Adrenal gland (tissue), 12 donors: ENCODE measurements around the gene PSMG1. TPM values are rescaled to one million over a fixed set of nuclear protein-coding genes. Genes with fewer than 3 reads are reported as not detected.
"Not testable (repeated sequence)": the region's sequence is repeated elsewhere in the genome, so short reads cannot be mapped to it uniquely, and the experiment has no call there.

ENCODE experiments used
- DNase-seq, 7 donors: peaks; one replicate each; pipeline ENCODE4 v3.0.0-alpha.2; 2019 to 2020
- H3K27ac ChIP-seq, 5 donors: fragments of 200-600 bp; sonication (generic) in 4 of 5; 1 replicate in 3 of 5; 2 replicates in 2 of 5; pipeline versions ENCODE4 v1.5.1 to v1.8.0; 2016 to 2020; ENCODE audit warnings: mild to moderate bottlenecking in 1 of 5
- H3K27me3 ChIP-seq: fragments of 200-600 bp; 2 replicates; pipeline ENCODE4 v1.8.0; 2021
- H3K36me3 ChIP-seq, 2 donors: fragments of 200-600 bp; replicated peaks in 1 of 2; 1 replicate in 1 of 2; 2 replicates in 1 of 2; pipeline versions ENCODE4 v1.5.1 to v1.8.0; 2018 to 2022
- H3K4me1 ChIP-seq, 2 donors: fragments of 200-600 bp; replicated peaks in 1 of 2; 1 replicate in 1 of 2; 2 replicates in 1 of 2; pipeline versions ENCODE4 v1.5.1 to v1.8.0; 2018 to 2021
- H3K4me3 ChIP-seq, 4 donors: fragments of 200-600 bp; sonication (generic) in 3 of 4; one replicate each; pipeline ENCODE4 v1.5.1; 2016 to 2018
- H3K9me3 ChIP-seq, 3 donors: fragments of 200-600 bp; sonication (generic) in 1 of 3; replicated peaks in 1 of 3; 1 replicate in 2 of 3; 2 replicates in 1 of 3; pipeline versions ENCODE4 v1.5.1 to v1.8.0; 2016 to 2021
- CTCF ChIP-seq, 6 experiments: fragments of 450-650 bp in 4 of 6; fragments of 200-600 bp in 2 of 6; sonication (generic) in 1 of 6; IDR thresholded peaks; 1 replicate in 5 of 6; 2 replicates in 1 of 6; pipeline versions ENCODE4 v1.5.1 to v1.8.0; 2016 to 2021; ENCODE audit warnings: antibody characterized with exemption in 6 of 6, mild to moderate bottlenecking in 2 of 6, moderate library complexity in 1 of 6
- POLR2A ChIP-seq, 2 donors: fragments of 450-650 bp; IDR thresholded peaks; one replicate each; pipeline ENCODE4 v1.6.1; 2017; ENCODE audit warnings: antibody characterized with exemption in 2 of 2, mild to moderate bottlenecking in 2 of 2, moderate library complexity in 1 of 2
- WGBS, 4 donors: extraction: QIAGEN DNeasy Blood & Tissue Kit in 2 of 4; methylation state at CpG; one replicate each; pipeline versions ENCODE4 v1.1.5 to v1.1.7; 2013 to 2017; 5-methylcytosine and 5-hydroxymethylcytosine counted together
- intact Hi-C, 2 donors: fragments of 100-400 bp; cut with DNase I; formaldehyde crosslinking; loops; one replicate each; pipeline versions ENCODE4 v1.14.1 to v1.15.0; 2022 to 2023
- polyA plus RNA-seq, 3 donors: library from polyadenylated mRNA; stranded (reverse); fragments of 200-250 nt in 2 of 3; fragments of 350-450 nt in 1 of 3; fragmentation: Illumina TruSeq in 1 of 3; extraction: RNeasy Lipid Tissue Mini Kit (QIAGEN cat#74804) in 1 of 3; gene quantifications; one replicate each; pipeline ENCODE4 v1.2.3, GENCODE V29; 2013 to 2014
- total RNA-seq, 9 donors: library from RNA; depleted of rRNA in 4 of 9; stranded (reverse); fragments of >200 nt in 4 of 9; fragments of 120-200 nt in 1 of 9; fragmentation: NEBNext Ultra II Directional in 1 of 9; extraction: Animal tissue kit (Norgen Biotek cat#: 25700) in 1 of 9; gene quantifications; one replicate each; pipeline versions ENCODE4 v1.1.0 to v1.2.4, GENCODE V29; 2013 to 2023
- donor health status: healthy with polysubstance abuse.
- donor health status: Bipolar disorder and iron deficiency.
- donor health status: DM: yes; HTN: yes; CAD: no.
- donor health status: DM: no; HTN: no; CAD: no.
- donor health status: DM: no; HTN: no; CAD: no.
- donor health status: DM: yes; HTN: yes; CAD: no.

Gene PSMG1
- total and polyA plus RNA-seq, 12 donors, result 19.0 to 104 (median 37.3) TPM

DNA sequence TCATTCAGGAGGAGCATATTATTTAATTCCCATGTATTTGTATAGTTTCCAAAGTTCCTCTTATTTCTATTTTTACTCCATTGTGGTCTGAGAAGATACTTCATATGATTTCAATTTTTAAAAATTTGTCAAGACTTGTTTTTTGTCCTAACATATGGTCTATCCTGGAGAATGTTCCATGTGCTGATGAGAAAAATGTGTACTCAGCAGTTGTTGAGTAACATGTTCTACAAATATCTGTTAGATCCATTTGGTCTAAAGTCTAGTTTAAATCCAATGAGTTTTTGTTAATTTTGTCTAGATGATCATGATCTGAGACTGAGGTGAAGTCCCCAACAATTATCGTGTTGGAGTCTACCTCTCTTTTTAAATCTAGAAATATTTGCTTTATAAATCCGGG lies 14.5 kb downstream of the PSMG1 start:
- 90 to 98% (median 94%) methylated on average over 2 of the region's 2 CpGs for WGBS, 4 donors
- intact Hi-C loops, result no loop called here
- Histone ChIP-seq H3K4me1 (no peaks in the 10 kb centered on the region), H3K36me3 (peaks cover 0 to 7% of the 10 kb centered on the region in 2 donors), H3K9me3 (no peaks in the 10 kb centered on the region), H3K27me3 (no peaks in the 10 kb centered on the region), H3K4me3 (no peak overlapping the region), H3K27ac (no peak overlapping the region)
- DNase-seq, result no peak
- no peak for TF ChIP-seq CTCF (IDR thresholded peaks at IDR 0.05)
- TF ChIP-seq POLR2A (IDR thresholded peaks at IDR 0.05), result no peak

DNA sequence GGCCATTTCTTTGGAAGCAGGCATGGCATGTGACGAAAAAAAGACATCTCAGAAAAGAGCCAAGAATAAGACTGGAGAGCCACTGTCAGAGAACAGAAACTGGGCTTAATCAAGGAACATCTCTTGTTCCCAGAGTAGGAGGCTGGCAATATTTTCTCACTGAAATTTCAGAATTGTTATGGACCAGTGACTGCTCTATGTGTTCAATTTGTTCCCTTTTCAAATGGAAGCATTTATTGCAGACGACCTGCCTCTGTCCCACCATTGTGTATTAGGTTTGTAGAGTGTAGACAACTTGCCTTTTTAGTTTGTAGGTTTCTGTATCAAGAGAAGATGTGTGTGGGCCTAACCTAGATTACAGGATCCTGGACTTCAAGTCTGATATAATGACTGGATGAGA lies 18.7 kb downstream of the PSMG1 start:
- Histone ChIP-seq H3K27me3 (no peaks in the 10 kb centered on the region), H3K4me3 (no peak overlapping the region), H3K9me3 (no peaks in the 10 kb centered on the region), H3K4me1 (no peaks in the 10 kb centered on the region), H3K27ac (no peak overlapping the region), H3K36me3 (no peaks in the 10 kb centered on the region)
- intact Hi-C loops, result no loop called here
- 81 to 87% (median 85%) methylated on average over 2 of the region's 2 CpGs for WGBS, 4 donors
- no peak for DNase-seq
- TF ChIP-seq POLR2A (IDR thresholded peaks at IDR 0.05), result no peak
- TF ChIP-seq CTCF (IDR thresholded peaks at IDR 0.05), result no peak

DNA sequence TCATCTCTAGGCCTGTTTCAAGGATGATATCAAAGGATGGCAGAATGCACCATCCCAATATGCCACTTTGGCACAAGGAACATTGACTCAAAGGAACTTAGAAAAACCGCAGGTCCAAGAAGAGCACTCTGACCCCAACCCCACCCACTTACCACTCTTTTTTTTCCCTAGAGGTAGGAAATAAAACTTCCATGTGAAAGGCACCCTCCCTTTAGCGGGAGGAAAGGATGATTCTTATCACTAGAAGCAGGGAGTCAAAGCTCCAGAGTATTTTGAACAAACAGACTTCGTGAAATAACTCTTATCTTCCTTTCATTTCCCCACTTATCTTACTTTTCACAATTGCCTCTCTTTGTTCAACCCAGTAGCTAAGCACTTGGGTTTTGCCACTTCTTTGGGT lies 22.2 kb downstream of the PSMG1 start:
- no peaks in the 10 kb centered on the region for H3K27me3 ChIP-seq
- H3K27ac ChIP-seq, result no peak overlapping the region
- no peaks in the 10 kb centered on the region for H3K36me3 ChIP-seq
- WGBS, 4 donors, result 45 to 51% (median 49%) methylated on average over 3 of the region's 3 CpGs
- DNase-seq, result no peak
- H3K9me3 ChIP-seq, result no peaks in the 10 kb centered on the region
- intact Hi-C loops, result no loop called here
- H3K4me1 ChIP-seq, result no peaks in the 10 kb centered on the region
- TF ChIP-seq CTCF (IDR thresholded peaks at IDR 0.05), result no peak
- no peak for TF ChIP-seq POLR2A (IDR thresholded peaks at IDR 0.05)
- no peak overlapping the region for H3K4me3 ChIP-seq

DNA sequence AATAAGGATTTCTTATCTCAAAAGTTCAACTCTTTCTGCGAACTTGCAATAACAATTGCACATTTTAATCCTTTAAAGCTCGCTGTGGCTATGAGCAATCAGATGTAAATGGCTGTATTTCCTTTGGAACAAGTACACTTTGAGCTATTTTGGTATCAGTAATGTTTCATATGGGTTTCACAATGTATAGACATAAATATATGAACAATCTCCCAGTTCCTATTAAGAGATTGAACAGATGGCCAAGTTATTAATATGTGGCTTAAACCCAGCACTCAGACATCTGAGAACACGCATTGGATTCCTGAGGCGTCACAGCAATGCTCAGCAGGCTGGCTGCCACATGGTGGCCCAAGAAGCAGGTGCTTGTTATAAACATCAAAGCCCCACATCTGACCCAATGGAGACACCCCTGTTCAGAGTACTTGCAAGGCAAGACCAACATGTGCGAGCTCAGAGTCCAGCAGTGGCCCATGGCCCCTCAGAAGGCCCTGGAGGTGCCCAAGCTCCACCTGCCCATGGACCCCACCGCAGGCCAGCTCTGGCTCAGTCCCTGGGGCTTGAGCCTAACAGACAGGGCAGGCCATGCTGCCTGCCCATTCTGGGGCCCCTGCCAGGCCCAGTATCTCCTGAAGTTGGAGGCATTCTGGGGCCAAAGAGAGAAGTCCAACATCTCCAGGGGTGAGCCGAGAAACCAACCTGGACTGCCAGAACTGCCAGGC lies 23.7 kb downstream of the PSMG1 start:
- 54 to 81% (median 77%) methylated on average over 5 to 7 of the region's 7 CpGs for WGBS, 4 donors
- Histone ChIP-seq H3K4me1 (no peaks in the 10 kb centered on the region), H3K27ac (no peak overlapping the region), H3K9me3 (no peaks in the 10 kb centered on the region), H3K27me3 (no peaks in the 10 kb centered on the region), H3K4me3 (no peak overlapping the region), H3K36me3 (no peaks in the 10 kb centered on the region)
- no peak for DNase-seq
- intact Hi-C loops, result no loop called here
- TF ChIP-seq POLR2A (IDR thresholded peaks at IDR 0.05) (no peak), CTCF (IDR thresholded peaks at IDR 0.05) (no peak)

DNA sequence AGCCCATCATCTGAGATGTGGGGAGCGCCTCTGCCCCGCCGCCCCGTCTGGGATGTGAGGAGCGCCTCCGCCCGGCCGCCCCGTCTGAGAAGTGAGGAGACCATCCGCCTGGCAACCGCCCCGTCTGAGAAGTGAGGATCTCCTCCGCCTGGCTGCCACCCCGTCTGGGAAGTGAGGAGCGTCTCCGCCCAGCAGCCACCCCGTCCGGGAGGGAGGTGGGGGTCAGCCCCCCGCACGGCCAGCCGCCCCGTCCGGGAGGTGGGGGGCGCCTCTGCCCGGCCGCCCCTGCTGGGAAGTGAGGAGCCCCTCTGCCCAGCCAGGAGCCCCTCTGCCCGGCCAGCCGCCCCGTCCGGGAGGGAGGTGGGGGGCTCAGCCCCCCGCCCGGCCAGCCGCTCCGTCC lies 26.0 kb downstream of the PSMG1 start:
- 80 to 100% (median 95%) methylated on average over 1 to 34 of the region's 34 CpGs for WGBS, 4 donors
- H3K27ac ChIP-seq, H3K4me3 ChIP-seq, H3K4me1 ChIP-seq, H3K27me3 ChIP-seq, H3K36me3 ChIP-seq, intact Hi-C loops, H3K9me3 ChIP-seq, DNase-seq: not testable (repeated sequence)
